Right lobe of liver (tissue), 6 donors: ENCODE measurements around the gene GCAT. TPM values are rescaled to one million over a fixed set of nuclear protein-coding genes. Genes with fewer than 3 reads are reported as not detected.

Experiments used
- ATAC-seq, 4 donors: fragments of 200-7000 bp; cut with Tn5 transposase; one replicate each; pipeline ENCODE4 v1.9.1; 2020; ENCODE audit warnings: mild to moderate bottlenecking in 4 of 4, moderate library complexity in 4 of 4
- DNase-seq, 3 donors: peaks; one replicate each; pipeline ENCODE4 v3.0.0-alpha.2; 2020
- H3K27ac ChIP-seq, 3 donors: fragments of 200-600 bp; one replicate each; pipeline ENCODE4 v1.8.0; 2022
- H3K27me3 ChIP-seq, 2 donors: fragments of 200-600 bp; one replicate each; pipeline ENCODE4 v1.8.0; 2022
- H3K36me3 ChIP-seq, 4 donors: fragments of 200-600 bp; sonication (generic) in 1 of 4; one replicate each; pipeline versions ENCODE4 v1.5.1 to v1.8.0; 2017 to 2022; ENCODE audit warnings: control low read depth in 1 of 4
- H3K4me1 ChIP-seq, 4 donors: fragments of 200-600 bp; sonication (generic) in 1 of 4; one replicate each; pipeline versions ENCODE4 v1.5.1 to v1.8.0; 2017 to 2022; ENCODE audit warnings: control low read depth in 1 of 4
- H3K4me3 ChIP-seq, 3 donors: fragments of 200-600 bp; one replicate each; pipeline ENCODE4 v1.8.0; 2022
- H3K9me3 ChIP-seq, 4 donors: fragments of 200-600 bp; sonication (generic) in 1 of 4; one replicate each; pipeline versions ENCODE4 v1.5.1 to v1.8.0; 2017 to 2022; ENCODE audit warnings: control low read depth in 1 of 4
- POLR2A ChIP-seq: fragments of 450-650 bp; IDR thresholded peaks from one replicate; pipeline ENCODE4 v1.6.1; 2017; ENCODE audit warnings: antibody characterized with exemption, mild to moderate bottlenecking
- WGBS: methylation state at CpG from one replicate; pipeline ENCODE4 v1.1.6; 2018; ENCODE audit warnings: low coverage, low lambda C conversion rate; ENCODE audit not compliant: insufficient coverage; ENCODE audit errors: missing lambda C conversion rate; 5-methylcytosine and 5-hydroxymethylcytosine counted together
- intact Hi-C, 2 donors: fragments of 100-400 bp; cut with DNase I; formaldehyde crosslinking; loops; one replicate each; pipeline versions ENCODE4 v1.11.2 to v1.14.1; 2022
- total RNA-seq, 6 experiments: library from RNA; depleted of rRNA in 2 of 6; stranded (reverse); fragments of >200 nt in 2 of 6; fragmentation: NEBNext Ultra II Directional in 3 of 6; extraction: Animal tissue kit (Norgen Biotek cat#: 25700) in 3 of 6; gene quantifications; one replicate each; pipeline versions ENCODE4 v1.1.0 to v1.2.4, GENCODE V29; 2016 to 2023
- TF ChIP-seq, protein P1 (sequence below), 4 donors: fragments of 200-600 bp in 3 of 4; fragments of 450-650 bp in 1 of 4; IDR thresholded peaks; one replicate each; pipeline versions ENCODE4 v1.5.1 to v1.8.0; 2016 to 2022; ENCODE audit warnings: antibody characterized with exemption in 4 of 4, mild to moderate bottlenecking in 2 of 4
- donor health status: DM: no; HTN: yes; CAD: no.
- donor health status: DM: no; HTN: no; CAD: no.
- donor health status: DM: no; HTN: no; CAD: no.
- donor health status: DM: no; HTN: yes; CAD: no.
- donor health status: DM: no; HTN: yes; CAD: no.

The GCAT gene
- total RNA-seq, 6 experiments from 2014 or later, result 21.9 to 43.0 (median 29.8) TPM

DNA sequence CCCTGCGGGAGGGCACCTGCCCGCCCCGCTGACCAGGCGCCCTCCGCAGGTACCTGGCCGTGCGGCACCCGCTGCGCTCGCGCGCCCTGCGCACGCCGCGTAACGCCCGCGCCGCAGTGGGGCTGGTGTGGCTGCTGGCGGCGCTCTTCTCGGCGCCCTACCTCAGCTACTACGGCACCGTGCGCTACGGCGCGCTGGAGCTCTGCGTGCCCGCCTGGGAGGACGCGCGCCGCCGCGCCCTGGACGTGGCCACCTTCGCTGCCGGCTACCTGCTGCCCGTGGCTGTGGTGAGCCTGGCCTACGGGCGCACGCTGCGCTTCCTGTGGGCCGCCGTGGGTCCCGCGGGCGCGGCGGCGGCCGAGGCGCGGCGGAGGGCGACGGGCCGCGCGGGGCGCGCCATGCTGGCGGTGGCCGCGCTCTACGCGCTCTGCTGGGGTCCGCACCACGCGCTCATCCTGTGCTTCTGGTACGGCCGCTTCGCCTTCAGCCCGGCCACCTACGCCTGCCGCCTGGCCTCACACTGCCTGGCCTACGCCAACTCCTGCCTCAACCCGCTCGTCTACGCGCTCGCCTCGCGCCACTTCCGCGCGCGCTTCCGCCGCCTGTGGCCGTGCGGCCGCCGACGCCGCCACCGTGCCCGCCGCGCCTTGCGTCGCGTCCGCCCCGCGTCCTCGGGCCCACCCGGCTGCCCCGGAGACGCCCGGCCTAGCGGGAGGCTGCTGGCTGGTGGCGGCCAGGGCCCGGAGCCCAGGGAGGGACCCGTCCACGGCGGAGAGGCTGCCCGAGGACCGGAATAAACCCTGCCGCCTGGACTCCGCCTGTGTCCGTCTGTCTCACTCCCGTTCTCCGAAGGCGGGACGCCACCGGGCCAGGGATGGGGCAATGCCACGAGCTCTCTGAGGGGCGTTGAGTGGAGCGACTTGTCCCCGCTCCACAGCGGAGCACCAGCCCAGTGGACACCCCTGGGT lies 17.2 kb downstream of the GCAT start:
- H3K9me3 ChIP-seq, result no peaks in the 10 kb centered on the region
- ATAC-seq (peak in 2 of 4 donors; percentile 3 to 24), DNase-seq (no peak)
- no CpG with 5 or more reads among the region's 135 CpGs for WGBS
- TF ChIP-seq POLR2A, result no peak
- TF ChIP-seq, protein P1, sequence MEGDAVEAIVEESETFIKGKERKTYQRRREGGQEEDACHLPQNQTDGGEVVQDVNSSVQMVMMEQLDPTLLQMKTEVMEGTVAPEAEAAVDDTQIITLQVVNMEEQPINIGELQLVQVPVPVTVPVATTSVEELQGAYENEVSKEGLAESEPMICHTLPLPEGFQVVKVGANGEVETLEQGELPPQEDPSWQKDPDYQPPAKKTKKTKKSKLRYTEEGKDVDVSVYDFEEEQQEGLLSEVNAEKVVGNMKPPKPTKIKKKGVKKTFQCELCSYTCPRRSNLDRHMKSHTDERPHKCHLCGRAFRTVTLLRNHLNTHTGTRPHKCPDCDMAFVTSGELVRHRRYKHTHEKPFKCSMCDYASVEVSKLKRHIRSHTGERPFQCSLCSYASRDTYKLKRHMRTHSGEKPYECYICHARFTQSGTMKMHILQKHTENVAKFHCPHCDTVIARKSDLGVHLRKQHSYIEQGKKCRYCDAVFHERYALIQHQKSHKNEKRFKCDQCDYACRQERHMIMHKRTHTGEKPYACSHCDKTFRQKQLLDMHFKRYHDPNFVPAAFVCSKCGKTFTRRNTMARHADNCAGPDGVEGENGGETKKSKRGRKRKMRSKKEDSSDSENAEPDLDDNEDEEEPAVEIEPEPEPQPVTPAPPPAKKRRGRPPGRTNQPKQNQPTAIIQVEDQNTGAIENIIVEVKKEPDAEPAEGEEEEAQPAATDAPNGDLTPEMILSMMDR (IDR thresholded peaks at IDR 0.05), result no peak
- H3K27ac ChIP-seq, result no peak overlapping the region
- intact Hi-C loops, result loop anchor here in 1 of 2 donors (10.0 kb wide), 1 partner anchor 150 kb away; no protein-coding TSS in a partner anchor
- H3K27me3 ChIP-seq, result no peaks in the 10 kb centered on the region
- no peaks in the 10 kb centered on the region for H3K36me3 ChIP-seq
- peaks cover 0 to 5% (median 0%) of the 10 kb centered on the region in 4 donors for H3K4me1 ChIP-seq
- peak overlapping the region in 1 of 3 donors; percentile 16 for H3K4me3 ChIP-seq

DNA sequence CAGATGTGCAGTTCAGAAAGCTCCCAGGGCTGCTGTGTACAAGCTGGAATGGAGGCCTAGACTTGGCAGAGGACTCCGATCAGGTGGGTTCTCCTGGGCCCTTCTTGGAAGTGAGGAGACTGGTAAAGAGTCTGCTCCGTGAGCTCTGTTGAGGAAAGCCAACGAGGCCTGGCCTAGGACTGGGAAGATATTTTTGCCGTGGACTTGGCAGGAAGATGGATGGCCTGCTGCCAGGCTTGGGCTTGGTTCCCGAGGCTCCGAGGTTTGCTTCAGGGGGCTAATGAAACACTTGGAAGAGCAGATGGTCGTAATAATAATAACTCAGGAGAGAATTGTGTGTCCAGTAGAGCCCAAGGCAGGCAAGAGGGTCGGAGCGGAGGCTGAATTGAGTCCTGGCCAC lies 19.3 kb downstream of the GCAT start:
- ATAC-seq (peak in 1 of 4 donors; percentile 13), DNase-seq (no peak)
- Histone ChIP-seq H3K9me3 (no peaks in the 10 kb centered on the region), H3K4me1 (peaks cover 0 to 12% (median under 1%) of the 10 kb centered on the region in 4 donors), H3K4me3 (no peak overlapping the region), H3K36me3 (peaks cover 0 to 13% (median under 1%) of the 10 kb centered on the region in 4 donors), H3K27ac (no peak overlapping the region), H3K27me3 (no peaks in the 10 kb centered on the region)
- TF ChIP-seq, protein P1 (IDR thresholded peaks at IDR 0.05), result no peak
- no peak for TF ChIP-seq POLR2A
- intact Hi-C loops, result loop anchor here in 1 of 2 donors (10.0 kb wide), 1 partner anchor 148 kb away; no protein-coding TSS in a partner anchor
- WGBS, result 28% methylated on average over 4 of the region's 9 CpGs

DNA sequence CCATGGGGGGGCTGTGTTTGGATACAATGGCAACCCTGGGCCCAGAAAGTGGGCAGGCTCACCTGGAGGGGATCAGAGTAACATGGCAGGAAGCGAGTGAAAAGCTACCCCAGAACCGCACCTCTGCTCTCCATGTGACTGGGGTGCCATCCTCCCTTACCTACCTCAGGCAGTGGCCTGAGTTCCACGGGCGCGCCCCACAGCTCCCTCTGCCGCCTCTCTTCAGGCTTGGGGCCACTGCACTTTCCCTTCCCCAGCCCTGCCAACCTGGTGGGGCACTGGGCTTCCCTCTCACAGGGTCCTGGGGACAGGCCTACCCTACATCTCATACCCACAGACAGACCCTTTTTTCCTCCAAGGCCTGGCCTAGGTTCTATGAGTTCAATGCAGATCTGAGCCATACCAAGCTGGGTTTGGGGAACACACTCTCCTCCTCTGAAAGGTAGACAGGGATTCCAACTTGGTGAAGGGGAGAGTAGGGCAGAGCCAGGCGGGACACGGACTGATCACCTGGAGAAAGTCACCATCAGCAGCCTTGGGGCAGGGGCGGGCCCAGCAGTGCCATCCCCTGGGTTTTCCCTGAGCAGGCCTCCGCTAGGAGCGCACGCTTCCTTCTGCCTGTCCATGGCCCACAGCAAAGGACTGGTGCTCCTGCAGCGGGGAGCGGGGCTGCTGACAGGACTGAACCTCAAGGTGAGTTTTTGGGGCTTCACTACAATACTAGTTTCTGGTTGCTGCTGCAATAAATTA lies 22.5 kb downstream of the GCAT start:
- Histone ChIP-seq H3K9me3 (no peaks in the 10 kb centered on the region), H3K36me3 (peaks cover 0 to 36% (median 7%) of the 10 kb centered on the region in 4 donors), H3K4me3 (no peak overlapping the region), H3K4me1 (peaks cover 0 to 19% (median 4%) of the 10 kb centered on the region in 4 donors), H3K27ac (no peak overlapping the region), H3K27me3 (no peaks in the 10 kb centered on the region)
- no peak for TF ChIP-seq POLR2A
- TF ChIP-seq, protein P1 (IDR thresholded peaks at IDR 0.05), result no peak
- ATAC-seq, result no peak
- 93% methylated on average over 2 of the region's 14 CpGs for WGBS
- DNase-seq, result no peak
- intact Hi-C loops, result no loop called here

DNA sequence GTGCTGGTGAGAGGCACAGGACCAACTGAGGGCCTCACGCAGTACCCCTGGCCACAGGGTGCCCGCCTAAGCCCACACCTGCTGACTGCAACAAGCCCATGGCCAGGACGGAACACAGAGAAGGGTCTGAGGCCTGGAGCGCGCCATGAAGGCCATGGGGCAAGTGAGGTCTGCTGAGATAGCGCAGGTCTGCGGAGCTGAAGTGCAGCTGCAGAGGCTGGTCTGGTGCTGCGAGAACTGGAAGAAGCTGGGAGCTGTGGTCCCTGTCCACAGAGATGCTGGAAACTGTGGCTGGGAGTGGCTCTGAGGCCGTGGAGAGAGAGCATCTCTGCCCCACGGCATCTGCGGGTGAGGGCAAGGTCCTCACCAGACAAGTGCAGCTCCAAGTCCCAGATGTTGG lies 23.7 kb downstream of the GCAT start:
- no peaks in the 10 kb centered on the region for H3K9me3 ChIP-seq
- H3K4me1 ChIP-seq, result peaks cover 0 to 19% (median 4%) of the 10 kb centered on the region in 4 donors
- peak overlapping the region in 1 of 3 donors; percentile 29 for H3K27ac ChIP-seq
- DNase-seq, result no peak
- intact Hi-C loops, result no loop called here
- 100% methylated on average over 2 of the region's 11 CpGs for WGBS
- H3K36me3 ChIP-seq, result peaks cover 0 to 36% (median 7%) of the 10 kb centered on the region in 4 donors
- no peak for TF ChIP-seq POLR2A
- no peak for ATAC-seq
- no peaks in the 10 kb centered on the region for H3K27me3 ChIP-seq
- H3K4me3 ChIP-seq, result no peak overlapping the region
